ENCODE data around the gene PI3. TPM values are rescaled to one million over a fixed set of nuclear protein-coding genes. Genes with fewer than 3 reads are reported as not detected.

Gene PI3
- total and polyA plus RNA-seq, 8 donors: 0.40 to 1.9 (median 0.72) TPM; not detected in 3

DNA sequence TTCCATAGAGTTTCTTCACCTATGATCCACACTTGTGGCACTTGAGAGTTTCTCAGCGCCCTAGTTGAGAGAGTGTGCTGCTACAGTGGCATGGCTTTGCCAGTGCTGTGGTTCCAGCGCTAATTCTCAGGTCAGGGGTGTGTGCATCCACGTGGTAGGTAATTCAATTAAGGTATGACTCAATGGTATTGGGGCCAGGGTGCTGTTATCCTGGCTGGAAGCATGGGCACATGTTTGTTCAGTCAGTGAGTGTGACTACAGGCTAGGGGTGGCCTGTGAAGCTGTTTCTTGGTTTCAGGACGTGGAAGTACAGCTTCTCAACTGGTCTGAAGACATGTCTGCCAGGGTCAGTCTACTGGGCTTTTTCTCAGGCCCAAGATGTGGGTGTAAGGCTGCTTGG, 43.4 kb downstream of the PI3 start:
- no peaks in the 10 kb centered on the region for H3K36me3 ChIP-seq
- no peak for FAIRE-seq
- H3K9me3 ChIP-seq: no peaks in the 10 kb centered on the region
- no peak for DNase-seq
- no peak overlapping the region for H3K27ac ChIP-seq
- intact Hi-C loops (cut with DNase I): no loop called here
- TF ChIP-seq CTCF (IDR thresholded peaks at IDR 0.05): no peak
- WGBS, 2 donors: 66 to 67% methylated on average over 4 of the region's 4 CpGs
- H3K4me3 ChIP-seq: no peak overlapping the region
- ATAC-seq: no peak
- H3K27me3 ChIP-seq: peaks cover 0 to 8% (median 0%) of the 10 kb centered on the region in 4 donors
- H3K4me1 ChIP-seq: no peaks in the 10 kb centered on the region

GRCh38 chr20:45218636-45219035, 43.9 kb downstream of the PI3 start:
- FAIRE-seq (no peak), DNase-seq (no peak), ATAC-seq (no peak)
- no peaks in the 10 kb centered on the region for H3K36me3 ChIP-seq
- 84 to 88% methylated on average over 2 of the region's 2 CpGs for WGBS, 2 donors
- intact Hi-C loops (cut with DNase I): no loop called here
- H3K9me3 ChIP-seq: no peaks in the 10 kb centered on the region
- no peak overlapping the region for H3K27ac ChIP-seq
- no peak overlapping the region for H3K4me3 ChIP-seq
- peaks cover 0 to 8% (median 0%) of the 10 kb centered on the region in 4 donors for H3K27me3 ChIP-seq
- TF ChIP-seq CTCF (IDR thresholded peaks at IDR 0.05): no peak
- H3K4me1 ChIP-seq: no peaks in the 10 kb centered on the region

GRCh38 chr20:45221076-45221475, 46.4 kb downstream of the PI3 start, which contains the start of gene SEMG2:
Gene SEMG2 (plus strand): TSS chr20:45221373. CDS start chr20:45221390, 17 bp downstream.
- DNase-seq (no peak), FAIRE-seq (no peak), ATAC-seq (no peak)
- H3K27ac ChIP-seq: no peak within 1 kb of the TSS
- no peaks in the 10 kb centered on the region for H3K36me3 ChIP-seq
- no peak within 1 kb of the TSS for H3K4me3 ChIP-seq
- no peaks in the 10 kb centered on the region for H3K9me3 ChIP-seq
- WGBS, 2 donors: 82 to 86% methylated on average over 4 of the region's 4 CpGs
- no peak for TF ChIP-seq CTCF (IDR thresholded peaks at IDR 0.05)
- H3K4me1 ChIP-seq: no peaks in the 10 kb centered on the region
- peaks cover 0 to 12% (median 0%) of the 10 kb centered on the region in 4 donors for H3K27me3 ChIP-seq
- intact Hi-C loops (cut with DNase I): no loop called here

DNA sequence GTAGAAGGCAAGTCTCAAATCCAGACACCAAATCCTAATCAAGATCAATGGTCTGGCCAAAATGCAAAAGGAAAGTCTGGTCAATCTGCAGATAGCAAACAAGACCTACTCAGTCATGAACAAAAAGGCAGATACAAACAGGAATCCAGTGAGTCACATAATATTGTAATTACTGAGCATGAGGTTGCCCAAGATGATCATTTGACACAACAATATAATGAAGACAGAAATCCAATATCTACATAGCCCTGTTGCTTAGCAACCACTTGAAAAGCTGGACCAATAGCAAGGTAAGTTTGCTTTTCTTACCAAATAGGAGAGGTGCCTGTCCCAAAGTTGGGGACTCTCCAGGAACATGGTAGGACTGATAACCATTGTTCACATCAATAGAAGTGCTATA, 48.4 kb downstream of the PI3 start:
- ATAC-seq (no peak), DNase-seq (no peak), FAIRE-seq (no peak)
- H3K27me3 ChIP-seq: peaks cover 0 to 12% (median 0%) of the 10 kb centered on the region in 4 donors
- H3K27ac ChIP-seq: no peak overlapping the region
- intact Hi-C loops (cut with DNase I): no loop called here
- H3K9me3 ChIP-seq: no peaks in the 10 kb centered on the region
- no peak overlapping the region for H3K4me3 ChIP-seq
- TF ChIP-seq CTCF (IDR thresholded peaks at IDR 0.05): no peak
- no peaks in the 10 kb centered on the region for H3K36me3 ChIP-seq
- H3K4me1 ChIP-seq: no peaks in the 10 kb centered on the region

Other genes starting within 250 kb of the PI3 start
- 10 to 100 TPM in 2 of 6 donors, 1 to 10 TPM in 4; 4.9 to 12.4 (median 7.4) TPM for gene TOMM34, start 214.5 kb upstream of the PI3 start, total RNA-seq
- 10 to 100 TPM in 1 of 2 donors, 1 to 10 TPM in 1; 7.4 to 18.6 TPM for gene TOMM34, start 214.5 kb upstream of the PI3 start, polyA plus RNA-seq
- gene STK4, start 208.4 kb upstream of the PI3 start, total RNA-seq: 10 to 100 TPM in 3 of 6 donors, 1 to 10 TPM in 3; 7.1 to 18.9 (median 10.4) TPM
- gene STK4, start 208.4 kb upstream of the PI3 start, polyA plus RNA-seq: 1 to 10 TPM; 3.7 to 5.0 TPM
- gene KCNS1, start 73.8 kb upstream of the PI3 start, total RNA-seq: 1 to 10 TPM in 1 of 6 donors, under 1 TPM in 4, not detected in 1; 0.04 to 1.3 (median 0.16) TPM
- under 1 TPM; 0.04 to 0.05 TPM for gene KCNS1, start 73.8 kb upstream of the PI3 start, polyA plus RNA-seq
- gene WFDC5, start 59.7 kb upstream of the PI3 start, total RNA-seq: not detected
- not detected for gene WFDC5, start 59.7 kb upstream of the PI3 start, polyA plus RNA-seq
- gene WFDC12, start 50.4 kb upstream of the PI3 start, total RNA-seq: not detected
- gene WFDC12, start 50.4 kb upstream of the PI3 start, polyA plus RNA-seq: not detected
- not detected for gene SEMG1, start 32.1 kb downstream of the PI3 start, total RNA-seq
- gene SEMG1, start 32.1 kb downstream of the PI3 start, polyA plus RNA-seq: not detected
- not detected for gene SEMG2, start 46.5 kb downstream of the PI3 start, total RNA-seq
- not detected for gene SEMG2, start 46.5 kb downstream of the PI3 start, polyA plus RNA-seq
- gene SLPI, start 79.7 kb downstream of the PI3 start, total RNA-seq: 10 to 100 TPM in 4 of 6 donors, 1 to 10 TPM in 2; 4.4 to 51.1 (median 24.1) TPM
- gene SLPI, start 79.7 kb downstream of the PI3 start, polyA plus RNA-seq: 10 to 100 TPM; 27.3 to 49.4 TPM
- 100 to 1,000 TPM; 169 to 591 (median 427) TPM for gene RBPJL, start 131.9 kb downstream of the PI3 start, total RNA-seq
- gene RBPJL, start 131.9 kb downstream of the PI3 start, polyA plus RNA-seq: 1,000 to 10,000 TPM; 1,163 to 1,575 TPM
- gene MATN4, start 133.4 kb downstream of the PI3 start, total RNA-seq: 1 to 10 TPM in 5 of 6 donors, under 1 TPM in 1; 0.89 to 6.4 (median 2.3) TPM
- gene MATN4, start 133.4 kb downstream of the PI3 start, polyA plus RNA-seq: 1 to 10 TPM; 1.5 to 3.1 TPM
- 100 to 1,000 TPM in 2 of 6 donors, 10 to 100 TPM in 4; 50.9 to 208 (median 56.0) TPM for gene SDC4, start 173.5 kb downstream of the PI3 start, total RNA-seq
- gene SDC4, start 173.5 kb downstream of the PI3 start, polyA plus RNA-seq: 10 to 100 TPM; 48.2 to 54.8 TPM
- gene SYS1, start 188.3 kb downstream of the PI3 start, total RNA-seq: 10 to 100 TPM; 11.1 to 19.0 (median 16.5) TPM
- 10 to 100 TPM in 1 of 2 donors, 1 to 10 TPM in 1; 9.6 to 13.7 TPM for gene SYS1, start 188.3 kb downstream of the PI3 start, polyA plus RNA-seq
- gene TP53TG5, start 203.4 kb downstream of the PI3 start, total RNA-seq: under 1 TPM in 1 of 6 donors, not detected in 5; 0.44 TPM
- not detected for gene TP53TG5, start 203.4 kb downstream of the PI3 start, polyA plus RNA-seq
- gene DBNDD2, start 233.4 kb downstream of the PI3 start, total RNA-seq: 10 to 100 TPM; 11.6 to 25.7 (median 17.9) TPM
- gene DBNDD2, start 233.4 kb downstream of the PI3 start, polyA plus RNA-seq: 10 to 100 TPM; 21.2 to 31.0 TPM
- 10 to 100 TPM; 35.3 to 59.1 (median 46.2) TPM for gene PIGT, start 241.2 kb downstream of the PI3 start, total RNA-seq
- gene PIGT, start 241.2 kb downstream of the PI3 start, polyA plus RNA-seq: 10 to 100 TPM; 60.7 to 69.1 TPM